Activated CD4-positive, alpha-beta T cell treated with anti-CD3 and anti-CD28 coated beads, Interleukin-10, Interleukin-2, amounts not matched to agents 100 ng/mL and 50 ng/mL, durations not matched to agents 16 hours and 8 hours (primary cell): Measurements from ENCODE around the gene KIAA1210.

Experiments used
- DNase-seq: peaks from one replicate; pipeline ENCODE4 v3.0.0-alpha.2; 2020

The KIAA1210 gene

GRCh38 chrX:119127650-119128049 is at the start of gene KIAA1210:
KIAA1210 (minus strand) TSS chrX:119127812; CDS start chrX:119123642, 4,170 bp downstream.
- DNase-seq, result no peak

GRCh38 chrX:119177278-119177677 is 49.7 kb upstream of the KIAA1210 start:
- DNase-seq, result no peak

GRCh38 chrX:119174900-119175299 is 47.3 kb upstream of the KIAA1210 start:
- DNase-seq, result no peak

GRCh38 chrX:119168104-119168503 is 40.5 kb upstream of the KIAA1210 start:
- DNase-seq, result no peak

GRCh38 chrX:119158226-119158625 is 30.6 kb upstream of the KIAA1210 start:
- no peak for DNase-seq

- no peak for DNase-seq
Measured at GRCh38 chrX:119156241-119156640, 28.6 kb upstream of the KIAA1210 start.

GRCh38 chrX:119155416-119156035 is 27.9 kb upstream of the KIAA1210 start:
- no peak for DNase-seq

GRCh38 chrX:119151051-119151380 is 23.4 kb upstream of the KIAA1210 start:
- no peak for DNase-seq

- DNase-seq, result no peak
Measured at GRCh38 chrX:119150163-119151050, 22.8 kb upstream of the KIAA1210 start.

- DNase-seq, result no peak
Measured at GRCh38 chrX:119147486-119147885, 19.9 kb upstream of the KIAA1210 start.

- DNase-seq, result peak; percentile 7
Measured at GRCh38 chrX:119145241-119145653, 17.6 kb upstream of the KIAA1210 start.

GRCh38 chrX:119134466-119134865 is 6.9 kb upstream of the KIAA1210 start:
- no peak for DNase-seq

- DNase-seq, result no peak
Measured at GRCh38 chrX:119132961-119133360, 5.3 kb upstream of the KIAA1210 start.

GRCh38 chrX:119132316-119132715 is 4.7 kb upstream of the KIAA1210 start:
- DNase-seq, result no peak

GRCh38 chrX:119130911-119131310 is 3.3 kb upstream of the KIAA1210 start:
- DNase-seq, result no peak

GRCh38 chrX:119121341-119121740 is 6.3 kb downstream of the KIAA1210 start:
- DNase-seq, result no peak

- peak; percentile 56 for DNase-seq
Measured at GRCh38 chrX:119118780-119119395, 8.7 kb downstream of the KIAA1210 start.

GRCh38 chrX:119107206-119107605 is 20.4 kb downstream of the KIAA1210 start:
- no peak for DNase-seq

- no peak for DNase-seq
Measured at GRCh38 chrX:119105826-119106225, 21.8 kb downstream of the KIAA1210 start.

- DNase-seq, result peak; percentile 3
Measured at GRCh38 chrX:119101168-119101567, 26.4 kb downstream of the KIAA1210 start.

- no peak for DNase-seq
Measured at GRCh38 chrX:119095936-119096335, 31.7 kb downstream of the KIAA1210 start.

- no peak for DNase-seq
Measured at GRCh38 chrX:119094819-119095218, 32.8 kb downstream of the KIAA1210 start.

- no peak for DNase-seq
Measured at GRCh38 chrX:119093991-119094735, 33.4 kb downstream of the KIAA1210 start.
